Neural cell (in vitro differentiated cells): Measurements from ENCODE around the gene F12. TPM values are rescaled to one million over a fixed set of nuclear protein-coding genes. Genes with fewer than 3 reads are reported as not detected.

ENCODE experiments used
- H2AFZ ChIP-seq: fragments of 200-600, 300-800 bp; sonication (generic), shearing (Covaris generic); 2 replicates; pipeline ENCODE4 v1.6.0; 2014; ENCODE audit warnings: low read depth, mild to moderate bottlenecking, antibody characterized with exemption, low read length, moderate library complexity
- H3F3A ChIP-seq: fragments of 200-600 bp; shearing (Covaris generic); 2 replicates; pipeline ENCODE4 v1.6.1; 2016; ENCODE audit warnings: mild to moderate bottlenecking, moderate library complexity, mixed read lengths, antibody characterized with exemption, low read length; ENCODE audit not compliant: insufficient read depth, poor library complexity, severe bottlenecking
- H3K27ac ChIP-seq: fragments of 200-600, 300-800 bp; sonication (generic), shearing (Covaris generic); 2 replicates; pipeline ENCODE4 v1.5.1; 2014; ENCODE audit warnings: mild to moderate bottlenecking, low read length, moderate library complexity
- H3K27me3 ChIP-seq: fragments of 300-800, 200-600 bp; sonication (generic), shearing (Covaris generic); 2 replicates; pipeline ENCODE4 v1.6.0; 2014; ENCODE audit warnings: mild to moderate bottlenecking, low read depth, low read length, moderate library complexity; ENCODE audit not compliant: insufficient read depth
- H3K36me3 ChIP-seq: fragments of 300-800, 200-600 bp; sonication (generic), shearing (Covaris generic); 2 replicates; pipeline ENCODE4 v1.5.1; 2014; ENCODE audit warnings: mild to moderate bottlenecking, antibody characterized with exemption, low read length, moderate library complexity; ENCODE audit not compliant: insufficient read depth
- H3K4me2 ChIP-seq: fragments of 300-800, 200-600 bp; sonication (generic), shearing (Covaris generic); 2 replicates; pipeline ENCODE4 v1.6.0; 2014; ENCODE audit warnings: mild to moderate bottlenecking, low read length
- H3K4me3 ChIP-seq: fragments of 300-800, 200-600 bp; sonication (generic), shearing (Covaris generic); 2 replicates; pipeline ENCODE4 v1.5.1; 2014; ENCODE audit warnings: mild to moderate bottlenecking, low read length, moderate library complexity
- H3K79me2 ChIP-seq: fragments of 200-600 bp; shearing (Covaris generic); replicated peaks from 2 replicates; pipeline ENCODE4 v1.6.0; 2014; ENCODE audit warnings: mild to moderate bottlenecking, low read length, moderate library complexity; ENCODE audit not compliant: insufficient read depth
- H3K9ac ChIP-seq: fragments of 300-800, 200-600 bp; sonication (generic), shearing (Covaris generic); 2 replicates; pipeline ENCODE4 v1.6.1; 2016; ENCODE audit warnings: mild to moderate bottlenecking, low read length, mixed read lengths
- H3K9me2 ChIP-seq: fragments of 200-600 bp; shearing (Covaris generic); 2 replicates; pipeline ENCODE4 v1.6.1; 2016; ENCODE audit warnings: mild to moderate bottlenecking, low read length, mixed read lengths; ENCODE audit not compliant: insufficient read depth
- H3K9me3 ChIP-seq: fragments of 200-600, 300-800 bp; sonication (generic), shearing (Covaris generic); 2 replicates; pipeline ENCODE4 v1.6.1; 2016; ENCODE audit warnings: mild to moderate bottlenecking, mixed run types, low read length, moderate library complexity, mixed read lengths
- H4K20me1 ChIP-seq: fragments of 200-600 bp; shearing (Covaris generic); 2 replicates; pipeline ENCODE4 v1.6.1; 2016; ENCODE audit warnings: mild to moderate bottlenecking, mixed run types; ENCODE audit not compliant: insufficient read depth
- CTCF ChIP-seq: fragments of 450-650 bp; IDR thresholded peaks from 2 replicates; pipeline ENCODE4 v1.5.1; 2014; ENCODE audit warnings: antibody characterized with exemption, mild to moderate bottlenecking, moderate library complexity; ENCODE audit not compliant: poor library complexity, severe bottlenecking
- EP300 ChIP-seq: fragments of 450-650 bp; conservative IDR thresholded peaks from 2 replicates; pipeline ENCODE4 v1.6.1; 2014; ENCODE audit warnings: antibody characterized with exemption, mild to moderate bottlenecking, moderate library complexity; ENCODE audit not compliant: poor library complexity, severe bottlenecking
- EZH2 ChIP-seq: fragments of 200-600, 300-800 bp; shearing (Covaris generic), sonication (generic); IDR thresholded peaks from 2 replicates; pipeline ENCODE4 v1.6.1; 2014; ENCODE audit warnings: antibody characterized with exemption, low read length, borderline replicate concordance, mild to moderate bottlenecking; ENCODE audit not compliant: insufficient read depth, poor library complexity, severe bottlenecking
- MXI1 ChIP-seq: fragments of 450-650 bp; conservative IDR thresholded peaks from 2 replicates; pipeline ENCODE4 v1.6.1; 2014; ENCODE audit warnings: antibody characterized with exemption, mild to moderate bottlenecking; ENCODE audit not compliant: poor library complexity, severe bottlenecking
- POLR2AphosphoS5 ChIP-seq: IDR thresholded peaks from 2 replicates; pipeline ENCODE4 v1.6.1; 2012
- RAD21 ChIP-seq: fragments of 450-650 bp; conservative IDR thresholded peaks from 2 replicates; pipeline ENCODE4 v1.6.1; 2014; ENCODE audit warnings: antibody characterized with exemption, mild to moderate bottlenecking, moderate library complexity
- SMC3 ChIP-seq: fragments of 450-650 bp; conservative IDR thresholded peaks from 2 replicates; pipeline ENCODE4 v1.6.1; 2014; ENCODE audit warnings: antibody characterized with exemption, mild to moderate bottlenecking, moderate library complexity; ENCODE audit not compliant: poor library complexity
- TAF1 ChIP-seq: IDR thresholded peaks from 2 replicates; pipeline ENCODE4 v1.6.1; 2012; ENCODE audit warnings: low read depth
- polyA plus RNA-seq: library from polyadenylated mRNA; depleted of rRNA; stranded (reverse); fragments of >200 nt; gene quantifications from 2 replicates; pipeline ENCODE4 v1.2.3, GENCODE V29; 2014
- TF ChIP-seq, protein P1 (sequence below): IDR thresholded peaks from 2 replicates; pipeline ENCODE4 v1.6.1; 2012; ENCODE audit warnings: borderline replicate concordance

Gene F12
- polyA plus RNA-seq, 1 donor from 2014 or later = 1.4 TPM

GRCh38 chr5:177396078-177396477 is 13.3 kb downstream of the F12 start:
- Histone ChIP-seq H4K20me1 (no peaks in the 10 kb centered on the region), H3K27me3 (peaks cover 3% of the 10 kb centered on the region), H3K79me2 (no peaks in the 10 kb centered on the region), H3K36me3 (no peaks in the 10 kb centered on the region), H2AFZ (no peak overlapping the region), H3K9me3 (no peaks in the 10 kb centered on the region), H3K9ac (no peak overlapping the region), H3K9me2 (no peaks in the 10 kb centered on the region), H3F3A (no peaks in the 10 kb centered on the region), H3K4me2 (no peak overlapping the region), H3K27ac (no peak overlapping the region), H3K4me3 (no peak overlapping the region)
- no peak for TF ChIP-seq TAF1
- TF ChIP-seq CTCF = no peak
- TF ChIP-seq MXI1 = no peak
- TF ChIP-seq, protein P1, sequence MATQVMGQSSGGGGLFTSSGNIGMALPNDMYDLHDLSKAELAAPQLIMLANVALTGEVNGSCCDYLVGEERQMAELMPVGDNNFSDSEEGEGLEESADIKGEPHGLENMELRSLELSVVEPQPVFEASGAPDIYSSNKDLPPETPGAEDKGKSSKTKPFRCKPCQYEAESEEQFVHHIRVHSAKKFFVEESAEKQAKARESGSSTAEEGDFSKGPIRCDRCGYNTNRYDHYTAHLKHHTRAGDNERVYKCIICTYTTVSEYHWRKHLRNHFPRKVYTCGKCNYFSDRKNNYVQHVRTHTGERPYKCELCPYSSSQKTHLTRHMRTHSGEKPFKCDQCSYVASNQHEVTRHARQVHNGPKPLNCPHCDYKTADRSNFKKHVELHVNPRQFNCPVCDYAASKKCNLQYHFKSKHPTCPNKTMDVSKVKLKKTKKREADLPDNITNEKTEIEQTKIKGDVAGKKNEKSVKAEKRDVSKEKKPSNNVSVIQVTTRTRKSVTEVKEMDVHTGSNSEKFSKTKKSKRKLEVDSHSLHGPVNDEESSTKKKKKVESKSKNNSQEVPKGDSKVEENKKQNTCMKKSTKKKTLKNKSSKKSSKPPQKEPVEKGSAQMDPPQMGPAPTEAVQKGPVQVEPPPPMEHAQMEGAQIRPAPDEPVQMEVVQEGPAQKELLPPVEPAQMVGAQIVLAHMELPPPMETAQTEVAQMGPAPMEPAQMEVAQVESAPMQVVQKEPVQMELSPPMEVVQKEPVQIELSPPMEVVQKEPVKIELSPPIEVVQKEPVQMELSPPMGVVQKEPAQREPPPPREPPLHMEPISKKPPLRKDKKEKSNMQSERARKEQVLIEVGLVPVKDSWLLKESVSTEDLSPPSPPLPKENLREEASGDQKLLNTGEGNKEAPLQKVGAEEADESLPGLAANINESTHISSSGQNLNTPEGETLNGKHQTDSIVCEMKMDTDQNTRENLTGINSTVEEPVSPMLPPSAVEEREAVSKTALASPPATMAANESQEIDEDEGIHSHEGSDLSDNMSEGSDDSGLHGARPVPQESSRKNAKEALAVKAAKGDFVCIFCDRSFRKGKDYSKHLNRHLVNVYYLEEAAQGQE = no peak
- TF ChIP-seq SMC3 = no peak
- TF ChIP-seq EZH2 = no peak
- TF ChIP-seq RAD21 = no peak
- no peak for TF ChIP-seq POLR2AphosphoS5
- TF ChIP-seq EP300 = no peak

GRCh38 chr5:177393990-177394389 is 15.4 kb downstream of the F12 start:
- Histone ChIP-seq H3K9ac (no peak overlapping the region), H4K20me1 (no peaks in the 10 kb centered on the region), H3K36me3 (no peaks in the 10 kb centered on the region), H3F3A (no peaks in the 10 kb centered on the region), H3K79me2 (no peaks in the 10 kb centered on the region), H3K4me2 (no peak overlapping the region), H3K27ac (no peak overlapping the region), H2AFZ (no peak overlapping the region), H3K9me2 (no peaks in the 10 kb centered on the region), H3K9me3 (no peaks in the 10 kb centered on the region), H3K4me3 (no peak overlapping the region), H3K27me3 (no peaks in the 10 kb centered on the region)
- TF ChIP-seq, protein P1 = no peak
- TF ChIP-seq MXI1 = no peak
- no peak for TF ChIP-seq POLR2AphosphoS5
- no peak for TF ChIP-seq EP300
- no peak for TF ChIP-seq CTCF
- TF ChIP-seq EZH2 = no peak
- TF ChIP-seq SMC3 = no peak
- no peak for TF ChIP-seq RAD21
- no peak for TF ChIP-seq TAF1
